HL-60 (cell line): ENCODE data around the gene SMAD6.

Experiments
- CTCF ChIP-seq: IDR thresholded peaks from one replicate; pipeline ENCODE4 v1.5.1; 2011; ENCODE audit warnings: low read length, control low read depth, inconsistent platforms; ENCODE audit not compliant: insufficient read depth
- GABPA ChIP-seq: IDR thresholded peaks from 2 replicates; pipeline ENCODE4 v1.6.1; 2012; ENCODE audit warnings: low read depth
- POLR2AphosphoS5 ChIP-seq: IDR thresholded peaks from 2 replicates; pipeline ENCODE4 v1.6.1; 2012; ENCODE audit warnings: low read depth
- REST ChIP-seq: IDR thresholded peaks from 2 replicates; pipeline ENCODE4 v1.6.1; 2012; ENCODE audit warnings: low read depth; ENCODE audit not compliant: insufficient replicate concordance

- TF ChIP-seq CTCF (no peak), POLR2AphosphoS5 (no peak), REST (no peak), GABPA (no peak)
These were observed 94.3 kb downstream of the SMAD6 start for GRCh38 chr15:66796343-66796742.
